ENCODE measurements around the gene SALL3.

SALL3 gene

GRCh38 chr18:79008356-79008940 lies 28.8 kb downstream of the SALL3 start:
- DNase-seq, result no peak

DNA sequence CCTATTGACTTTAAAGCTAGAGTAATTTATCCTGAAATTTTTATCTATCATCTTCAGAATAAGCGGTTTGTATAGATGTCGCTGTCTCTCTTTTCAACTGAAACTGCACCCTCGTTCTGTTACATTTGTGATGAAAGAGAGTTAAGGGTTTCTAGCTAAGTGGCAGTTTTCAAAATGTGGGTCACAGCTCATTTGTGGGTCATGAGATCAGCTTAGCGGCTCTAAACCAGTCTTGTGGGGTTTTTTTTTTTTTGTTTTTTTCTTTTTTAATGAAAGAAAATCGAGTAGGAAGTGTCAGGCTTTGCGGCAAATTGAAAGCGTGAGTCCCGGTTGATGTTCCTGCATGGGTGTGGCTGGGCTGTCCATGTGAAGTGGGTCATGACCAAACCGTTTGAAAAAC lies 31.2 kb downstream of the SALL3 start:
- no peak for DNase-seq

GRCh38 chr18:79011300-79011870 lies 31.8 kb downstream of the SALL3 start:
- DNase-seq, result no peak

- DNase-seq, result no peak
Measured at GRCh38 chr18:79013869-79014268, 34.3 kb downstream of the SALL3 start.

- no peak for DNase-seq
Measured at GRCh38 chr18:79018911-79019310, 39.3 kb downstream of the SALL3 start.

DNA sequence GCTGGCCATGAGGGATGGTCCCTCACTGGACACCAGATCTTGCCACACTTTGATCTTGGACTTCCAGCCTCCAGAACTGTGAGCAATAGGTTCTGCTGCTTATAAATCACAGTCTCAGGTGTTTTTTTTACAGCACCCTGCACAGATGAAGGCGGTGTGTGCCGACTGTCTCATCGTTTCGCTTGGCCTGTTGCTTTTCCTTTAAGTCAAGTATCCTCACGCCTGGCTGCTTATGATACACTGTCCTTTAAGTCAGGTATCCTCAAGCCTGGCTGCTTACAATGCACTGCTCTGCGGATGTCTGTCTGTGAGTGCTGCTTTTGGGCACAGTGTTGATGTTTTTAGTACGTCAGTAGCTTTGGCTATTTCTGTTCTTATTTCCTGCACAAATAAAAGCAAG lies 40.3 kb downstream of the SALL3 start:
- DNase-seq, result no peak

- DNase-seq, result no peak
Measured at GRCh38 chr18:79022603-79023002, 43.0 kb downstream of the SALL3 start.

DNA sequence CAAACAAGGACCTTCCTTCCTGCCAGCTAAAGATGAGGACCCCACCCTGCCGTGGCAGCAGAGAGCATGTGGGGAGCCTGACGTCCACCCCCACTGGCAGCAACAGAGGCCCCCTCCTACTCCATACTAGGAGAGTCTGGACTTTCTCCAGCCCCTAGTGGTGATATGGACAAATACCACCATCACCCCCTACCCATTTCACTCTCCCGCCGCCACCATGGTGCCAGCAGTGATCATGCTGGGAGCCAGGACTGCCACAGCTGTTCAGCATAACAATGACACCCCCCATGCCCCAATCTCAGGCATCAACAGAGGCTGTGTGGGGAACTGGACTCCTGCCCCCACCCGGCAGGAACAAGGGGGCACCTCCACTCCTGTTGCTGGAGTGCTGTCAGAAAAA lies 46.9 kb downstream of the SALL3 start:
- no peak for DNase-seq

DNA sequence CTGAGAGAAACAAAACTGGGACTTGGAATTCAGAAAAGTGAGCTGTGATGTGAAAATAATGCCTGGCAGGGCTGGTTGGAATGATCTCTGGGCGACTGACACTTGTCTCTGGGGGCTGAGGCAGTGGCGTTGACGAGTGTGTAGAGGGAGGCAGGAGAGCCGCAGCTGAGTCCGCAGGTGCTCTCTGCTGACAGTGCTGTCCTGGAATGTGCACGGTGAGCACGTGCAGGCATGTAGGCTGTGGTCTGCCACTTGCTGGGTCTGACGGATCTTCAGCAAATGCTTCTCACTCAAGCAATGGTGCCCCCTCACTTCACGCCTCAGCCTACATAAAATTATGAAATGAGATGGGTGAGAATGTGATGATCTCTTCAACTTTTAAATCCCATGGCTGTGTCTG lies 51.1 kb downstream of the SALL3 start:
- no peak for DNase-seq

DNA sequence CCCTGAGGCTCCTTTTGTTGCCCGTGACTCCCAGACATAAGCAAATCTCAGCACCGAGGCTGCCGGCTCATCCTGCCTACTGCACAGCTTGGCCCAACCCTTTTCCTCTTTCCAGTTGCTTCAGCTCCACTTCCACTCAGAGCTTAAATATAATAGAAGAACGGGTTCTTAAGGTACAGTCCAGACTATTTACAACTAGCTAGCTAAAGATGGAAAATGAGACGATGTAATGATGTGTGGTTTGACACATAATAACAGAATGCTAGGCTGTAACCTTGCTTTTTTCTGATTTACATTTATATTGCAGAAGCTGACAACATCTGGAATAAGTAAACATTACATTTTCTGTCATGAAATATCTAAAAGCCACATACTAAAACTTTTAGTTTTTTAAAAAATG lies 62.7 kb downstream of the SALL3 start:
- no peak for DNase-seq

DNA sequence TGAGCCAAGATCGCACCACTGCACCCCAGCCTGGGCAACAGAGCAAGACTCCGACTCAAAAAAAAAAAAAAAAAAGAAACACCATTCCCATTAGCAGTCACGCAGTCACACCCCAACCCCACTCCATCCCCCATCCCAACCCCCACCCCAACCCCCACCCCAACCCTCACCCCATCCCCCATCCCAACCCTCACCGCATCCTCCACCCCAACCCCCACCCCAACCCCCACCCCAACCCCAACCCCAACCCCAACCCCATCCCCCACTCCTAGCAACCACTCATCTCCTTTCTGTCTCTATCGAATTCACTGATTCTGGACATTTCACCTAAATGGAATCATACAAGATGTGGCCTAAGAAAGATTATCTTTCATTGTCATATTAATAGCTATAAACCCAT lies 63.7 kb downstream of the SALL3 start:
- no peak for DNase-seq

GRCh38 chr18:79046522-79046921 lies 66.9 kb downstream of the SALL3 start:
- DNase-seq, result no peak

DNA sequence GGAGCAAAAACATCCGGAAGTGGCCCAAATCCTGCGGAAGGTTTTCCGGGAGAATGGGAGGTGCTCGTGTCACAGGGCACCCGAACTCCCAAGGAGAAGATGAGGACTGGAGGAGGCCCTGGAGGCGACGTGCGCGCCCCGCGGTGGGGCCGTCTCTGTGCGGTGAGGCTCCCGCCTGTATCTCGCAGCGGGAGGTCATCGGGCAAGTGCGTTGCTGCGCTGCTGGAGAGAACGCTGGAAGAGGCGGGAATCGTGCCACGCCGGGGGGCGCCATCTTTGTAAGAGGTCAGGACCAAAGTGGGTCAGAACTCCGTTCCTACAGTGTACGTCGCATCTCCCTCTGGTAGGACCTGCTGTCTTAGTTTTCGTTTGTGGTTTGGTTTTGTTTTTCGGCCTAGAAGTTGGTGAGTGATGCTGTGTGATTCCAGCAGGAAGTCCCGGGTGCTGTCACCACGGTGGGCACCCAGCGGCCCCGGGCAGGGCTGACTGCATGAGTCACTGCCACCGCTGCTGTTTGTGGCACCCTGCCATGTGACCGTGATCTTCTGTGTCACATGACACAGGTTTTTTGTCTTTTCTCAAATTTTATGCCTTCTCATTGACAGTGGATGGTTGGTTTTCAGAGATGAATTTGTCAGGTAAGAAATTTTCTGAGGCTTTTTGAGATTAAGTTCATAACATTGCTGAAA lies 68.1 kb downstream of the SALL3 start:
- no peak for DNase-seq

DNA sequence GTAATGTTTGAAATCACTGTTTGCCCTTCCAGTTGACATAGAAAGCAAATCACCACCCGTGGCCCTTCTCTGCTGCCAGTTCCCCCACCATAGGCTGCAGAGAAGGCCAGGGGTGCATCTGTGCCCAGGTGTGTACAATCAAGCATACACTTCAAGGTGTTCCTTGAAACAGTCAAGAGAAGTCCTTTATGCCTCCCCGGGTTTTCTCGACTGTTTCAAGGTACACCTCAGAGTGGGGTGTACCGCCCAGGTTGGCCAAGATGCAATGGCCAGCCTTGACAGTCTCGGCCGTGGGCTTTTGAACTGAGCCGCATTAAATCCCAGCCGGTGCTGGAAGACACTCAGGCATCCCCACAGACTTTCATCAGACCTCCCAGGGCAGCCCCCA lies 68.6 kb downstream of the SALL3 start:
- DNase-seq, result no peak

GRCh38 chr18:79049506-79049905 lies 69.9 kb downstream of the SALL3 start:
- no peak for DNase-seq

Measured in SHP77 treated with DMSO at 0.1 percent for 48 hours (cell line).